Caki2 (cell line): ENCODE results near the gene TPCN2. TPM values are rescaled to one million over a fixed set of nuclear protein-coding genes. Genes with fewer than 3 reads are reported as not detected.

ENCODE experiments used
- DNase-seq: peaks from one replicate; pipeline ENCODE4 v3.0.0-alpha.2; 2015; ENCODE audit warnings: low read depth
- in situ Hi-C: cut with HindIII; loops from 2 replicates; pipeline ENCODE4 v1.10.0; 2016; ENCODE audit warnings: low sequenced_read_pairs, low pct_unique_long_range_greater_than_20kb, mixed read lengths
- total RNA-seq: library from RNA; depleted of rRNA; stranded (reverse); fragments of >200 nt; shearing (Covaris generic); gene quantifications from 2 replicates; pipeline ENCODE4 v1.2.3, GENCODE V29; 2014; ENCODE audit warnings: low replicate concordance

Gene TPCN2
- total RNA-seq, 1 experiment from 2014 or later = 4.2 TPM

DNA sequence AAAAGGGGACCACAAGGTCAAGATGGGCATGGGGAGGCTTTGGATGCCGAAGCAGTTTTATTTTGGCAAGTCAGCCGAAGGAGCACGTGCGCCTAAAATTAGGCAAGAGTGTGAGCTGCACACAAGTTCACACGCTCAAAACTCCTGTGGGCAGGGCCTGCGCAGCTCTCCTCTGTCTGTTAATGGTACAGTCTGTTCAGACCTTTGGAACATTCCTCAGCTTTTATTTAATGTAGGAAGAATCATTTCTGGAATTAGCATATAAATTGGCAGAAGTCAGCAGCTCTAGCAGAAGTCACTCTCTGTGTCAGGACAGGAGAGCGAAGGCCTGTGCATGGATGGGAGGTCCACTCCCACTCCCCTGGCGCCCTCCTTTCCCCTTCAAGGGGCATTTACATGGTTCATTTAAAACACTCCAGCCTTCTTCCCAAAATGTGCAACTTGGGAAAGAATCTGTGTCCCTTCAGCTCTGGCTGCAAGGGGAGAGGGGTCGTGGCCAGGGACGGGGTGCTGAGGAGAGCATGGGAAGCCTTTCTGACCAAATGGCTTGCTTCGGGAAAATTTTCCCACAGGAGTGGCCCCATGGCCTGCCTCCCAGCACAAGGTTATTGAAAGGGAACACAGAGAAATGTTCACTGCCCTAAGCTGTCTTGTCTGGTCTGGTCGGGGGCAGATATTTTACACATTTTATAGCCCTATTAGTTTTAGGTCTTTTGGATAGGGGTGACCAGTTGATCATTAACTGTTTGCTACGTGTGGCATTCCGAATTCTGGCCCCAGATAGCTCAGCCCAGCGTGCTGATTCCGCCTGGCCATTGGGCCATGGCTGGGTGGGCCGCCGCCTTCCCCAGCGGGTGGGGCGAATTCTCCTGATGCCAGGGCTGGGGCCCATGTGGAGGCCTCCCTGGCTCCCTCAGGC lies 63.2 kb downstream of the TPCN2 start:
- in situ Hi-C loops = loop anchor here (25.0 kb wide), 1 partner anchor 550 kb away; no protein-coding TSS in a partner anchor
- DNase-seq = no peak

DNA sequence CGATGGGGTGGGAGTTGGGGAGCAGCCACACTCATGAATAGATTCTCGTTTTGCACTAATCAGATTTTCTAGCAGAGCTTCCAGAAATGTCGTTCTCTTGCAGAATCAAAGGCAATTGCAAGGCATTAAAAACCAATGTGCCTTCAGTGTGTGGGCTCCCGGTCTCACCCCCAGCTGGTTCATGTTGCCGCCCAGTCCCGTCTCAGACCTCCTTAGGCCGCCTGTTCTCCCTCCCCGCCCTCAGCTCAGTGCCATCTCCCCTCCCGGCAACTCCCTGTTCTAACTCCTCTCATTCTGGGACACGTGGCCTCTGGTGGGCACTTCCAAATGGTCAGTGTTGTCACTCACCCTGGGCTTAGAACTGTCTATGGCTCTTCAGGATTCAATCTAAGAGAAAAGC lies 64.5 kb downstream of the TPCN2 start:
- DNase-seq = no peak
- in situ Hi-C loops = loop anchor here (25.0 kb wide), 1 partner anchor 549 kb away; no protein-coding TSS in a partner anchor

GRCh38 chr11:69113646-69114340 lies 65.1 kb downstream of the TPCN2 start:
- no peak for DNase-seq
- in situ Hi-C loops = loop anchor here (25.0 kb wide), 1 partner anchor 549 kb away; no protein-coding TSS in a partner anchor

GRCh38 chr11:69114362-69114761 lies 65.6 kb downstream of the TPCN2 start:
- DNase-seq = no peak
- in situ Hi-C loops = loop anchor here (25.0 kb wide), 1 partner anchor 548 kb away; no protein-coding TSS in a partner anchor

- no peak for DNase-seq
- in situ Hi-C loops = loop anchor here (25.0 kb wide), 1 partner anchor 547 kb away; no protein-coding TSS in a partner anchor
These were observed 66.2 kb downstream of the TPCN2 start for GRCh38 chr11:69114811-69115523.

DNA sequence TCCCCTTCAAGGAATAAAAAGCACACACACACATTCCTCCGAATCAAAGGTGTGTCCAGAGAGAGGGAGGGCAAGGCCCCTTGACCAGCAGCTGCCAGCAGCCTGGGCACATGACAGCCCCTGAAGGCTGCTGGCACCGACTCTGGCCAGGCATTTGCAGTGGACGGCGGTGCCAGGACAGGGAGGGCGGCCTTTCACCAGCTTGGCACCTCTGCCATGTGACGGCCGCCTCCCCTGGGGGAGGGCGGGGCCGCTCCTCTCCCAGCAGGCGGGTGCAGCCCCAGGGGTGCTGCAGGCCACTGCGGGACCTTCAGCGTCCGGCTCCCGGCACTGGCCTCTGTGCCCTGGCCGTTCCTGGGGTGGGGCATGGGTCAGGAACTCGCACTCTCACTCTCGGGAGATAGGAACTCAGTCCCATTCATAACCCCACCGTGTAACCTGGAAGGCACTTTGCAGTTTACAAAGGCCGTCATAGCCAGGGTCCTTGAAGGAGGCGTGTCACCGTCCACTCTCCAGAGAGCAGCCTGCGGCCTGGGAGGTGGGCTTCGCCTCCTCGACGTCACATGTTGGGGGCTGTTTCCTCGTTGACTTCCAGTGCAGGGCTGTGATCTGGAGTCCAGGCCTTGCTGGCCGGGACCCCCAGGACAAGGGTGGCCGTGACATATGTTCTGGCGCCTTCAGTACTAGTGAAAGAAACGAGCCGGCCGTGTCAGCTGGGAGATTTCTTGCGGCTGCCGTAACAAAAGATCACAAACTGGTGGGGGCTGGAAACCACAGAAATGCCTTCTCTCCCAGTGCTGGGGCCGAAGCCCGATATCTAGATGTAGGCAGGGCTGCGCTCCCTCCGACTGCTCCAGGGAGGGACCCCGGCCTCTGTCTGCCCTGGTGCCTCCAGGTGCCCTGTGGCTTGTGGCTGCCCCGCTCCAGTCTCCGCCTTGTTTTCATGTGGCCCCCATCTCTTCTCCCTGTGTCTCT lies 67.1 kb downstream of the TPCN2 start:
- peak; percentile 83 for DNase-seq
- in situ Hi-C loops = loop anchor here (25.0 kb wide), 1 partner anchor 546 kb away; no protein-coding TSS in a partner anchor

- no peak for DNase-seq
- in situ Hi-C loops = loop anchor here (25.0 kb wide), 1 partner anchor 546 kb away; no protein-coding TSS in a partner anchor
These were observed 67.9 kb downstream of the TPCN2 start for GRCh38 chr11:69116671-69117070.

DNA sequence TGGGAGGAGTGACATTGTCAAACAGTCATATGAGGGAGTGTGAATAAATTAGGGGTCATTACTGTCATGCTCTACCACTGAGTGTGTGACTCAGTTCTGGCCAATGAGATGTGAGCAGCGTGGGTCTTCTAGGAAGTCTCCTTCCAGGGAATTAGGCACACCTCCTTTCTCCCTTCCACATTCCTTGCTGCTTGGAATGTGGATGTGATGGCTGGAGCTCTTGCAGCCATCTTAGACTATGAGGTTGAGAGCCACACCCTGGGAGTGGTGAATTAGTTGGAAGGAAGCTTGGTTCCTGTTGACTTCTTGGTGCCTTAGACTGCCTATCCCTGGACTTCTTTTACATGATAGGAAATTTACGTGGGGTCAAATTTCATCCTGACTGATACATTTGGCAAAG lies 70.5 kb downstream of the TPCN2 start:
- in situ Hi-C loops = loop anchor here (25.0 kb wide), 1 partner anchor 543 kb away; no protein-coding TSS in a partner anchor
- no peak for DNase-seq

DNA sequence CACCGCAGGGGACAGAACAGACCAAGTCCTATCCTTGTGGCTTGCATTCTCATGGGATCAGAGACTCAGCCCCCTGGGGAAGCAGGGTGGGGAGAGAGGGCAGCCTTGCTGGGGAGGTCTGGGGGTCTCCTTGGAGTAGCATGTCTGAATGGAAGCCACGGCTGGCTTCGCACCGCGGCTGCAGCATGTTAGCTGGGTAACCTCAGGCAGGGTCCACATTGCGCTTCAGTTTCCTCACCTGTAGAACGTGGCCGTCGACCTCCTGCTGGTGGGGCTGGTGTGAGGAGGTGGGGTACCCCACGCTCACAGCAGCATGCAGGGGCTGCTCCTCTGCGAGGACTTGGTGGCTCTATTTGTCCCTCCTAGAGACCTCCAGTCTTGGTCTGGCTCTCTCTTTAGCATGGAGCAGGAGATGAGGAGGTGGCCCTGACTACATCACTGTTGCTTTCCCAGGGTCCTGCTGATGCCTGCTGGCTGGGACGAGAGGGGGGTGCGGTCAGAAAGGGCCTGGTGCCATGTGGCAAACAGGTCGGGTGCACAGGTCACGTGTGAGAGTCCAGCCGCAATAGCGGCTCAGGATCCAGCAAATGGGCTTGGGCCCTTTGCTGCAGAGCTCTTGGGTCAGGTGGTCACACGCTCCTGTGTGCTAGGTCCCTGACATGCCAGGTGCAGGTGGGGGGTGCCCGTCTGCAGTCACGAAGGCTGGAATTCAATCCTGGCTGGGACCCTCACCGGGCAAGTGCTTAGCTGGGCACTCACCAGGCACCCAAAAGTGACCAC lies 71.6 kb downstream of the TPCN2 start:
- DNase-seq = no peak
- in situ Hi-C loops = loop anchor here (25.0 kb wide), 1 partner anchor 542 kb away; no protein-coding TSS in a partner anchor

DNA sequence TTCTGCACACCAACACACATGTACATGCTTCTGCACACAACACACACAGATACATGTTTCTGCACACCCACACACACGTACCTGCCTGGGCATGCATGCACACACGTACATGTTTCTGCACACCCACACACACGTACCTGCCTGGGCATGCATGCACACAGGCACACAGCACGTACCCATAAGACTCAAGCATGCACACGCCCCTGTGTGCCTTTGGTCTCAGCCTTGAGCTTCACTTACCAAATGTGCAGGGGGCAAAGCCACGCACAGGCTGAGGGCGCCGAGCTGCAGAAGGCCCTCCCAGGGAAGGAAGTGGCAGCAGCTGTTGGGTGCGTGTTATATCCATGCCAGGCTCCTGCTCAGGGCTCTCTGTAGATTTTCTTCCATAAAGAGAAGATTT lies 72.3 kb downstream of the TPCN2 start:
- in situ Hi-C loops = loop anchor here (25.0 kb wide), 1 partner anchor 541 kb away; no protein-coding TSS in a partner anchor
- DNase-seq = no peak

DNA sequence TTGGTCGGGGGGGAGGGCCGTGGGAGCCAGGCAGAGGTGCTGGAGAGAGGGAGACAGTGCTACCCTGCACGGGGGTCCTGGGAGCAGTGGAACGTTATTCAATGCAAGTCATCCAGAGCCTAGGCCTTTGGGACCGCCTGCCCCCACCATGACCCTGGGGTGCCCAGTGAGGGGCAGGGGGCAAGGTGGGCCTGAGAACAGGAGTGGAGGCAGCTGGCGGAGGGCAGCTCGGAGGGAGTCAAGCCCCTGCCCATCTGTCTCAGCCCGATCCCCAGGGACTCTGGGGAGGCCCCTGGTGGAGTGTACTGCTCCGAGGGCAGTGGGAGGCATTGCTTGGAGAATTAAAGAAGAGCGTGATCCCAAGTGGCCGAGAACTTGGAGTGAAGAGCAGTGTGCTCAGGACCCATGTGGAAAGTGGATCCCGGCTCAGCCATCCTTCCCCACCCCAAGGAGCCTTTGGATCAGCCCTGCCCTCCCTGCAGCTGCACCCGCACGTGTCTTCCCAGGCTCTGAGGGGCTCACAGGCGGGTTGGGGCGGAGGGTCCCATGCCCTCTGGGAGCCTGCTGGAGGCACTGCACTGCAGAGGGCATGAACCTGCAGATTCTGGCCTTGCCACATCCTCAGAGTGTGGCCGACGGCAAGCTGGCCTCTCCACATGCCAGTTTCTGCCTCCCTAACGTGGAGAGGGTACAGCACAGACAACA lies 73.0 kb downstream of the TPCN2 start:
- in situ Hi-C loops = loop anchor here (25.0 kb wide), 1 partner anchor 541 kb away; no protein-coding TSS in a partner anchor
- DNase-seq = no peak

DNA sequence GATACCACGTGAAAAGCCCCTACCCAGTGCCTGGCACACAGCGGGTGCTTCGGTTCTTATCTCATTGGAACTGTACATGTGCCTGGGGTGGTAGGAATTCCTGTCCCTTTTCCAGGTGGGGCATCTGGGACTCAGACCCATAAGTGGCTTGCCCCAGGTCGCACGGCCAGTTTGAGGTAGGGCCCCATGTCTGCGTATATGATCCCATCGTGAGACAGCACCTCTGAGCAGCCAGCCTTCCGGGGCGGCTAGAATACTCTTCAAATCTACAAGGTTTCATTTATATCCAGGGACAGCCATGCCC lies 73.5 kb downstream of the TPCN2 start:
- in situ Hi-C loops = loop anchor here (25.0 kb wide), 1 partner anchor 540 kb away; no protein-coding TSS in a partner anchor
- DNase-seq = no peak

GRCh38 chr11:69122630-69123431 lies 74.1 kb downstream of the TPCN2 start:
- peak; percentile 99 for DNase-seq
- in situ Hi-C loops = loop anchor here (25.0 kb wide), 1 partner anchor 539 kb away; no protein-coding TSS in a partner anchor

GRCh38 chr11:69123593-69124545 lies 75.1 kb downstream of the TPCN2 start:
- in situ Hi-C loops = loop anchor here (25.0 kb wide), 1 partner anchor 538 kb away; no protein-coding TSS in a partner anchor
- DNase-seq = no peak
